A549 treated with Mapracorat at 1 μM for 4 hours (cell line): ENCODE data around the gene FAM151B. TPM values are rescaled to one million over a fixed set of nuclear protein-coding genes. Genes with fewer than 3 reads are reported as not detected.

Experiments used
- total RNA-seq: library from RNA; stranded (reverse); fragments of 200-300 nt; extraction: Qiagen RNA extraction; gene quantifications from 5 replicates; pipeline ENCODE4 v1.2.3, GENCODE V29; 2022

The FAM151B gene, protein sequence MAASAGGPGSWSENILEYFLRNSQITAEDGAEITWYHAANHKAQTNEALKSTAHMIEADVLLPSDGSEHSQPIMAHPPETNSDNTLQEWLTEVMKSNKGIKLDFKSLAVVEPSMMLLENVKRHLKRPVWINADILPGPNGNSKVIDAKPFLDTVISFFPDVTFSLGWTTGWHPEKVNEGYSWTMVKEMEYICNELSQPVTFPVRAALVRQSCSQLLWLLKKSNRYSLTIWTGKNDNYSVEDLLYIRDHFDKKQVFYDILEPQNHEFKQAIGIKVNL
- total RNA-seq = 1.1 to 2.3 TPM (median 1.5 TPM) in 5 replicates

DNA sequence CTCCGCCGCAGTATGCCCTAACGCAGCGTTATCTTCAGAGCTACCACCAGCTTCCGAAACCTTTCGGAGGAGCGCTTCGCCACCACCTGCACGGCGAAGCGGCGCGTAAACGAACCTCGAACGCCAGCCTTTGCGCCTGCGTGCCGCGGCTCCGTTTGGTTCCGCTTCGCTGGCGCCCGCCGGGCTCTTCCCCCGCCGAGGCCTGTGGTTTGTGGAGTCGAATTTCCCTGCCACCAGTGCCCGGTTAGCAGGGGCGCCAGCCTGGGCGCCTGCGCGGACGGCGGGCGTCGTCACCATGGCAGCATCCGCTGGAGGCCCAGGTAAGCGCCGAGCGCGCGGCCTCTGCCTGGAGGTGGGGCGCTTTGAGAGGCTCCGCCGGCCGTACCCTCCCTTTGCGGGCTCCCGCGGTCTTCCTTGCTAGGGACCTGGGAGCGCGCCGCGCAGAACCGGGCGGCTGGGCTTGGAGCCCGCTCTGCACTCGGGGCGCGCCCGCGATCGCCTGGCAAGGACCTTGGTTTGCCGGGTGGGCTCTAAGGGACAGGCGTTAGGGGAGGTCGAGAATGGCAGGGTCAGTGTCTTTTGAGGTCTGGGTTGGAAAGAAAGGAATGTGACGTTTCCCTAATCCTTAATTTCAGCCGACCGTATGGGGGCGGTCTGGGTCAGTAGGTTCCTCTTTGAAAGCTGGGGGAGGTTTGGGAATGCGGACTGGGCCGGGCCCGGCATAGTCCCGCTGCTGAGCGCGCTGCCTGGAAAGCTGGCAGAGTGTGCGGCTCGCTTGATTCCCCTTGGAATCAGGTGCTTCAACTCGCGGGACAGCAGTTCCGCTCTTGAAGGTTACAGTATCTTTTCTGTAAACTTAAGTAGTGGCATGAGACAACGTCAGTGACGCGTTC lies at the start of gene FAM151B:
FAM151B (plus strand) TSS at position 272 of the 893 bp plus-strand sequence; CDS start at position 296, 24 bp downstream.

DNA sequence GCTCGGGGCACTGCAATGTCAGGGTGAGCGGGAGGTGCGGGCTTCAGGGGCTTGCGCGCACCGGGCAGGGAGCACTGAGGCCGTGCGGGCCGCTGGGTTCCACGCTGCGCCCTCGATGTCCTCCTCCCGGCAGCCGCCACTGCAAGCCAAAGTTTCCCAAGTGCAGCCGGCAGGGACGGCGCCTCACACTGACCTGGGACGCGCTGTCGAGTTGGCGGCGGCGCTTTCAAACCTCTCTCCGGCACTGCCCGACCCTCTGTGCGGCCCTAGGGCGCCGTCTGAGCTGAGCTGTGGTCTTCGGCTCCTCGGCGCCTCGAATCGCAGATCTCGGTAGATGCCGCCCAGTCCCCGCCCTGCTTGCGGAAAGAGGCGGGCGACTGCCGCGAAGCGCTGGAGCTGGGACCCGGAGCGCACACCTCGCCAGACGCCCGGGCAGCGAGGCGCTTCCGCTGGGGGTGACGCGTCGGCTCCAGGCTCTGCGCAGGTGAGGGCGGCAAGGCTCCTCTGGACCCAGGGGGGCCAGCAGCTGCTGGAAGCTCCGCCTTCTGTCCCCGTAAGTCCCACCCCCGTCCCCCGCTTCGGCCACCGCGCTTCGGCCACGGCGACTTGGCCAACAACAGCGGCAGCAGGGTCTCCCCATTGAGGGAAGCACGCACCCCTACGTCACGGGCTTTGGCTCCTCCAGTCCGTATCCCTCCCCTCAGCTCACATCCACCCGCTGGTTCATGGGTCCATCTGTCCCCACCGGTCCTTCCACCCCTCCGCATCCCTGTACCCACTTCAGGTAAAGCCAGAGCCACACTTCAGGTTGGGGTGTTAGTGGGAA lies 82.3 kb downstream of the FAM151B start, which contains the start of gene ANKRD34B:
ANKRD34B (minus strand) TSS at position 320 of the 826 bp plus-strand sequence. CDS start 10,261 bp downstream, outside the sequence.

Other genes starting within 250 kb of the FAM151B start
- 5.0 to 6.8 TPM (median 6.0 TPM) in 5 replicates for gene SERINC5, start 232.1 kb upstream of the FAM151B start, total RNA-seq
- gene SPZ1, start 168.1 kb upstream of the FAM151B start, total RNA-seq = not detected in 5 replicates
- gene ZFYVE16, start 80.0 kb upstream of the FAM151B start, total RNA-seq = 11.8 to 17.3 TPM (median 15.7 TPM) in 5 replicates
- 0.04 to 0.16 TPM (median 0.09 TPM) in 4 of 5 replicates, not detected in the other for gene ANKRD34B, start 82.2 kb downstream of the FAM151B start, total RNA-seq
- gene MSH3, start 166.6 kb downstream of the FAM151B start, total RNA-seq = 6.4 to 7.9 TPM (median 7.6 TPM) in 5 replicates
- gene DHFR, start 166.9 kb downstream of the FAM151B start, total RNA-seq = 45.8 to 62.7 TPM (median 53.5 TPM) in 5 replicates